K562 (cell line): ENCODE measurements around the gene G6PD. TPM values are rescaled to one million over a fixed set of nuclear protein-coding genes. Genes with fewer than 3 reads are reported as not detected.
A peak's percentile ranks its signal among the peaks of the same experiment; 100 is the strongest.

ENCODE experiments used
- BRD9 ChIP-seq: fragments of 450-650 bp; IDR thresholded peaks from 2 replicates; pipeline ENCODE4 v1.6.1; 2018; ENCODE audit warnings: low read depth; ENCODE audit not compliant: partially characterized antibody
- CHD2 ChIP-seq: IDR thresholded peaks from 2 replicates; pipeline ENCODE4 v1.6.1; 2011; ENCODE audit warnings: low read depth, low read length
- CTCF ChIP-seq, 3 experiments: IDR thresholded peaks in 2 of 3; conservative IDR thresholded peaks in 1 of 3; 2 replicates each; pipeline ENCODE4 v1.5.1; 2011 to 2012; ENCODE audit warnings: low read length in 3 of 3, mild to moderate bottlenecking in 3 of 3, control low read depth in 2 of 3, improper control_type of control experiment in 1 of 3, inconsistent platforms in 1 of 3, low read depth in 1 of 3, mixed read lengths in 1 of 3, moderate library complexity in 1 of 3; ENCODE audit not compliant: insufficient read depth in 2 of 3
- E2F4 ChIP-seq: sonication (generic); formaldehyde crosslinking; IDR thresholded peaks from 2 replicates; pipeline ENCODE4 v1.8.0; 2022; ENCODE audit warnings: mild to moderate bottlenecking, low read depth, missing genetic modification reagents
- EP400 ChIP-seq: fragments of 450-650 bp; IDR thresholded peaks from 2 replicates; pipeline ENCODE4 v1.6.1; 2017; ENCODE audit warnings: antibody characterized with exemption, mild to moderate bottlenecking, moderate library complexity
- ESRRA ChIP-seq: fragments of 450-650 bp; IDR thresholded peaks from 2 replicates; pipeline ENCODE4 v1.6.1; 2014; ENCODE audit warnings: low read depth, mild to moderate bottlenecking, moderate library complexity, borderline replicate concordance
- ETS2 ChIP-seq: IDR thresholded peaks from 2 replicates; pipeline ENCODE4 v1.6.1; 2016; ENCODE audit warnings: borderline replicate concordance, missing genetic modification characterization, mild to moderate bottlenecking, moderate library complexity, missing compliant biosample characterization; ENCODE audit not compliant: poor library complexity, severe bottlenecking
- GTF3C2 ChIP-seq: IDR thresholded peaks from 3 replicates; pipeline ENCODE4 v1.6.1; 2011; ENCODE audit warnings: borderline replicate concordance, mild to moderate bottlenecking, moderate library complexity; ENCODE audit not compliant: insufficient read length; ENCODE audit errors: extremely low read depth
- HBP1 ChIP-seq: fragments of 450-650 bp; formaldehyde crosslinking; IDR thresholded peaks from 2 replicates; pipeline ENCODE4 v1.4.0; 2022; ENCODE audit warnings: missing genetic modification characterization
- KDM1A ChIP-seq, 2 experiments: fragments of 450-650 bp; IDR thresholded peaks; 2 replicates each; pipeline ENCODE4 v1.6.1; 2016; ENCODE audit warnings: mild to moderate bottlenecking in 2 of 2
- MEIS2 ChIP-seq: fragments of 450-650 bp; IDR thresholded peaks from 2 replicates; pipeline ENCODE4 v1.6.1; 2014; ENCODE audit warnings: mild to moderate bottlenecking; ENCODE audit not compliant: partially characterized antibody
- PHF21A ChIP-seq: fragments of 450-650 bp; IDR thresholded peaks from 2 replicates; pipeline ENCODE4 v1.6.1; 2017; ENCODE audit warnings: low read depth, borderline replicate concordance
- POLR2AphosphoS5 ChIP-seq: IDR thresholded peaks from 2 replicates; pipeline ENCODE4 v1.6.1; 2011; ENCODE audit warnings: mild to moderate bottlenecking, low read depth, low read length, moderate library complexity; ENCODE audit not compliant: control insufficient read depth, insufficient read depth
- PREB ChIP-seq: sonication (generic); formaldehyde crosslinking; IDR thresholded peaks from 2 replicates; pipeline ENCODE4 v1.8.1; 2023; ENCODE audit warnings: mild to moderate bottlenecking, missing genetic modification reagents
- SUPT5H ChIP-seq: fragments of 450-650 bp; IDR thresholded peaks from 2 replicates; pipeline ENCODE4 v1.6.1; 2016
- TCFL5 ChIP-seq: fragments of 250-450 bp; sonication (Bioruptor Pico); conservative IDR thresholded peaks from 2 replicates; pipeline ENCODE4 v1.6.1; 2021; ENCODE audit warnings: mild to moderate bottlenecking, moderate library complexity, matching md5 sums
- ZNF316 ChIP-seq: fragments of 450-650 bp; IDR thresholded peaks from 2 replicates; pipeline ENCODE4 v1.6.1; 2016
- polyA plus RNA-seq, 8 experiments: library from polyadenylated mRNA; depleted of rRNA in 4 of 8; stranded (reverse) in 5 of 8; unstranded in 3 of 8; fragments of >200 nt; fragmentation: Nextera tagmentation in 2 of 8; fragmentation: Illumina TruSeq in 1 of 8; extraction: Ambion mirVana in 2 of 8; extraction: Trizol in 1 of 8; gene quantifications; 2 replicates each; pipeline versions ENCODE4 v1.2.1 to v1.2.3, GENCODE V29; 2011 to 2014; ENCODE audit warnings: inconsistent platforms in 1 of 8, missing spikeins in 1 of 8
- total RNA-seq, 7 experiments: library from RNA; depleted of rRNA in 6 of 7; stranded (reverse); fragments of >200 nt in 6 of 7; fragmentation: Illumina TruSeq in 2 of 7; extraction: Trizol in 2 of 7; gene quantifications; 2 replicates each; pipeline versions ENCODE4 v1.2.1 to v1.2.3, GENCODE V29; 2011 to 2021; ENCODE audit warnings: low replicate concordance in 1 of 7

Gene G6PD
- total and polyA plus RNA-seq, 9 of the 15 experiments (the other 6 are each of a cell fraction or from before 2014, with no cell fraction given): 2.9 to 222 (median 66.4) TPM

- TF ChIP-seq E2F4 (no peak), MEIS2 (no peak), PREB (CRISPR knock-in tag) (no peak), PHF21A (no peak), TCFL5 (CRISPR knock-in tag) (no peak), CHD2 (no peak), HBP1 (CRISPR knock-in tag) (no peak), EP400 (peak; percentile 66; the same call in 1 of the 2 replicates), ZNF316 (no peak), CTCF (IDR thresholded peaks at IDR 0.05 in 2 of 3, conservative IDR thresholded peaks at IDR 0.05 in 1 of 3; ENCODE audit: insufficient read depth in 2 of 3, low read depth in 1 of 3, low read length in 3 of 3) (peak; percentile 99 to 100 (median 99)), GTF3C2 (no peak), ETS2 (tag) (no peak), KDM1A (IDR thresholded peaks at IDR 0.05) (no peak), BRD9 (no peak), SUPT5H (no peak), POLR2AphosphoS5 (peak; percentile 24; the same call in 1 of the 2 replicates), ESRRA (peak; percentile 51; the same call in 1 of the 2 replicates)
These were observed 11.9 kb downstream of the G6PD start (continued) for GRCh38 chrX:154534526-154535322.
